HT1080 (cell line): ENCODE results near the gene STMN1. TPM values are rescaled to one million over a fixed set of nuclear protein-coding genes. Genes with fewer than 3 reads are reported as not detected.

Source experiments
- DNase-seq: peaks from one replicate; pipeline ENCODE4 v3.0.0-alpha.2; 2015; ENCODE audit warnings: low read depth
- total RNA-seq: library from RNA; depleted of rRNA; stranded (reverse); fragments of >200 nt; shearing (Covaris generic); gene quantifications from 2 replicates; pipeline ENCODE4 v1.2.3, GENCODE V29; 2014

The STMN1 gene
- total RNA-seq, 1 experiment from 2014 or later, result 408 TPM

DNA sequence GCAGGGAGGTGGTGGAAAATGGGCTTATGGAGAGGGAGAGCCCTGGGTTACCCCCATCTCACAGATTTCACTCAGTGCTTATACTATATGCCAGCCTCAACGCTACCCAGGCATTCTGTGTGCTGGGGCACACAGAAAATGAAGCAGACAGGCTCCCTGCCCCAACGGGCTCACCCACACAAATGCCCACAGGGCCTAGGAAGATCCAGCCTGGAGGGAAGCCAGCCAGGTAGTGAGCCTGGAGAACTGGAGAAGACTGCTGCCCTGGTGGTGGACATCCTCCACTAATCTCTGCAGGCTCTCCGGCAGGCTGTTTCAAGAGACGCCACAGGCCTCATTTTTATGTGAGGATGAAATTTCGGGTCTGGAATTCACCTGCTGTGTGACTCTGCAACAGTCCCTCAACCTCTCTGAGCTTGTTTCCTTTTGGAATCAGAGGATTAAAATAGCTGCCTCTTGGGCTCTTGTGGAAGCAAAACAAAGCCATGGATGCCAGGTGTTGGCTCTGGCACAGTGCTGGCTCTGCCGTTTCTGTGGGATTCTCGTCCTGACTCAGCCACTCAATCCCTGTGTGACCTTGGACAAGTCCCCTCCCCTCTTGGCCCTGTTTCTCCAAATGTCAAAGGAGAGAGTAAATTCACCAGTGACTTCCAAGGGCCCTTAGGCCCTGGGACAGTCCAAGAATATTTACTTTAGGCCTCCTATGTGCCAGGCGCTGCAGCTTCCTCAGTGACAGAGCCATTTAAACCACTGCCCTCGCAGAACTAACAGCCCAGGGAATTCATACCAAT lies 34.3 kb downstream of the STMN1 start:
- no peak for DNase-seq

DNA sequence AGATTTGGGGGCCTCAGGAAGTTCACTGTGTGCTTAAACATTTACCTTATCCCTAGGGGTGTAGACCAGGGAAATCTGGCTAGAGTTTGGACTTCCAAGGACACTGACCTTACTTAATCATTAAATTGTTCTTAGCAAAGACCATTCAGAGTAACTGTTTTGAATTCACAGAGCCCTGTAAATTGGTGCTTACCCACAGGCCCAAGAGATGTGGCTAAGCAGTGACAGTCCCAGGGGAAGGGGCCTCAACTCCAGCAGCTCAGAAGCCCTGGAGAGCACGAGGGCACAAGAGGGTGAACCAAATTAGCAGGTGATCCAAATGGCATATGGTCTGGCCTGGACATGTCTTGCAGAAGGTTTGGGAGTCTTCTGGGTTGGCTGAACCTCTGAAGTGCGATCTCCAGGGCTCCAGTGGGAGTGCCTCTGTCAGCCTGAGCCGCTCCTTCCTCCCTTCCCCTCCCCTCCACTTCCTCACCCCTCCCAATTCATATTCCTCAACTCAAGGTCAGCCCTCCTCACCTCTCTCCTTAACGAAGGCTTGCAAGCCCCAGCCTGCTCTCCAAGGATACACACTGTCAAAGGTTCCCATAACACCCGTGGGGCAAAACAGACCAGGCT lies 35.0 kb downstream of the STMN1 start:
- no peak for DNase-seq

DNA sequence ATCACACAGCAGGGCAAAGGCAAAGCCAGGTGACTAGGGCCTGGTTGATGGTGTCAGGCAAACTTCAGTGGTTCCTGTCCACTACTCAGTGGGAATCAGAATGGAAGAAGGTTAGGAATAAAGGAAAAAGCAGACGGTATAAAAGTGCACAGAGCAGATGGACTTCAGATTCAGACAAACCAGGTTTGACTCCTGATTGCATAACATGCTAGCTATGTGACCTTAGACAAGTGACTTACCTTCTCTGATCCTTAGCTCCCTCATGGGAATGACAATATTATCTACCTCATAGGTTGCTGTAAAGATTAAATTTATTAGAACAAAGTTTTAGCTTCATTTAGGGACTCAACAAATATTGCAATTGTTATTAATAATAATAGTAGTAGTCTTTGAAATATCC lies 35.6 kb downstream of the STMN1 start:
- DNase-seq, result no peak

DNA sequence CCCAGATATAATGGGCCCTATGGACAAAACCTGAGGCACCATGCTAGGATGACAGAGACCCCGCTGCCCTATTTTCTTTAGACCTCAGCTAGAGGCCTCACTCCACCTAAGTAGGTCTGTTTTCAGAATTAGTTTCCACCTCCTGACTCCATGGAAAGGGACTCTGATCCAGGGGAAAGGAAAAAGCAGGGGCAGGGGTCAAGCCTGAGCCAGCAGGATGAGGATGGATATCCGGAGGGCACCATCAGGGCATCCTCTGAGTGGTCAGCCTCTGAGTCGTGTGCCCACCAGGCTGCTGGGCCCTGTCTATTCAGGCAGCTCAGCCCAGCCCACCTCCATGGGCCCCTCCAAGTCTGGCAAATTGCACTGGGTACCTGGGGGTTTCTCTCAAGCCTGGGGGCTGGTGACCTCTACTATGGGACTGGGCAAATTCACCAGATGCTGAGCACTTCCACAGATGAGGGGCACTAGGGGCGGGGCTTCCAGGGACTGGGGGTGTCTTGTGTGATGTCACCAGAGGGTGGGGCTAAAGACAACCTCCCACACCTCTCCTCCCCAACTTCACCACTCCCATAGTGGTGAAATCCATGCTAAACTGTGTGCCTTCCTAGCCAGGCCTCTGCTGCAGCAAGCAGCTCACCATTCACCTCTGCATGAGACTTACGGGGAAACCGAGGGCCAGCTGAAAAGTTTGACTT lies 36.2 kb downstream of the STMN1 start:
- DNase-seq, result no peak

DNA sequence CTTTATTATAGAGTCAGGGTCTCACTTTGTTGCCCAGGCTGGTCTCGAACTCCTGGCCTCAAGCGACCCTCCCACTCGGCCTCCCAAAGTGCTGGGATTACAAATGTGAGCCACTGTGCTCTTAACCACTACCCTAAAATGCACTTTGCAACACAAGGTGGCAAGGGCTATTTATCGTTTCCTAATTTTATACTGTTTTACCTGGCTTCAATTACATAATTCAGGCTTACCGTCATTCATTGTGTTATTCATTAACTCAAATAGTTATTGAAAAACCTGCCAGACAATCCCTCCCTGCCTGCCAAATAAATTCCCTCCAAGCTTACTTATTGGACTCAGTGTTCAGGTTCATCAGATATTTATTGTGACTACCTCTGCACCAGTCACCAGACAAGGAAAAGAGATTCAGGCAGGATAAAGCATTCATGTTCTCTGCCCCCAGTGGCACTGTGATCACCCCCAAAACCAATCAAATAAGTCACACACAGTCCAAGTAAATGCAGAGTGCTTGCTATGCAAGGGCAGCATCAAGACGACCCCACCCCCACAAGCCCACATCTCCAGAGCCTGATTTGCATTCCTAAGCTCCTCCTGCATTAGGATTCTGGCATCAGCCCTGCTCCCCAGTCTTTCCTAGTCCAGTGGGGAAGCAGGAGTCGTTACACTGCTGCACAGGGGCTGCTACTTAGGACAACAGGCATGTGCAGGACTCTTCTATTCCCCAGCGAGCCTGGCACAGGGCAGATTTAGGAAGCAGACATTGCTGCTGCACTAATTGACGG lies 38.8 kb downstream of the STMN1 start:
- no peak for DNase-seq

DNA sequence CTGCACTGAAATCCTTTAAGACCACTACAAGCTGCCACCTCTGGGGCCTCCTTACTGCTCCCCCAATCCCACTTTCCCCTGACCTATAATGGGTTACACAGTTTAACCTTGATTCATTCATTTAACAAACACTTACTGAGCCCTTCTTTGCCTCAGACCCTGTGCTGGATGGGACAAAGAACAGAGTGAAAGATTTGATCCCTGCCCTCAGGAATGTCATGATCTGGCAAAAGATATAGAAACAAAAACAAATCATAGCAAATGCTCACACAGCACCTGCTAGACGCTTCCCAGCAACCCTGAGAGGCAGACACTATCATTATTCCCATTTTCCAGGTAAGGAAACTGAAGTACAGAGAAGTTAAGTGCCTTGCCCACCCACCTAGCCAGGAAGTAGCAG lies 39.9 kb downstream of the STMN1 start:
- no peak for DNase-seq

DNA sequence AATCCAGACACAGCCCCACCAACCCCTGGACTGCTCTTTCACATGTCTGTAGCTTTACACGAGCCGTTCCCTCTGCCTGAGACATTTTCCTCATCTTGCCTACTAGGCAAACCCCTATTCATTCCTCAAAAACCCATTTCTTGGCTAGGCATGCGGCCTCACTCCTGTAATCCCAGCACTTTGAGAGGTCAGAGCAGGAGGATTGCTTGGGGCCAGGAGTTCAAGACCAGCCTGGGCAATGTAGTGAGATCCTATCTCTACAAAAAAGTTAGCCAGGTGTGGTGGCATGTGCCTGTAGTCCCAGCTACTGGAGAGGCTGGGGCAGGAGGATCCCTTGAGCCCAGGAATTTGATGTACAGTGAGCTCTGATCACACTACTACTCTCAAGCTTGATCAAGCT lies 41.8 kb downstream of the STMN1 start:
- DNase-seq, result no peak

DNA sequence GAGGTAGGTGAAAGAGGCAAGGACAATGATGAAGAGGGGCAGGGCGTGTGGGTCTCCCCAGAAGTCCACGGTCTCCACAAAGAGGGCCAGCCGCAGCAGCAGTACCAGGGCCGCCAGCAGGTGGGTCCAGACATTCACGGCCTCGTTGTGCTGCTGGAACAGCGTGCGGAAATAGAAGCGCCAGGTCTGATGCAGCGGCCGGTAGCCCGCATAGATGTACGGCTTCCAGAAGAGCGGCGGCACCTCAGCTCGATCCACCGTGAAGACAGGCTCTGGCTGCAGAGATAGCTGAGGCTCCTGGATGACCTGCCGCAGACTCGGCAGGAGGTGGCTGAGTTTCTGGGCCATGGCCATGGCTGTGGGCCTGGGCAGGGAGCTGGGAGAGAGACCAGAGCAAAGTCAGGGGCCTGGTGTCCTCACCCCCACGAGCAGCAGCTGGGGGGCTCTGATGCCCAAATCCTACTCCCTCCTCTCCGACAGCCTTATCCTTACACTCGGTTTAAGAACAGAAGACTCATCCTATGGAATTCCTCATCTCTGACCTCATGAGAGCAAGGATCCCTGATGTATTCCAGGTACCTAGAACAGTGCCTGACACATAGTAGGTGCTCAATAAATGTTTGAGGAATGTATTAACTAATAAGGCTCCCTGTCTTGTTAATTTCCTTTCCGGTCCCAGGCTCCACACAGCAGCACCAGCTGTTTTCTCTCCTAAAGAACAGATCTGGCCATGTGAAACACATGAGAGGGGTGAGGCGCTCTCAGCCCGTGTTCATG lies 42.5 kb downstream of the STMN1 start:
- DNase-seq, result no peak

DNA sequence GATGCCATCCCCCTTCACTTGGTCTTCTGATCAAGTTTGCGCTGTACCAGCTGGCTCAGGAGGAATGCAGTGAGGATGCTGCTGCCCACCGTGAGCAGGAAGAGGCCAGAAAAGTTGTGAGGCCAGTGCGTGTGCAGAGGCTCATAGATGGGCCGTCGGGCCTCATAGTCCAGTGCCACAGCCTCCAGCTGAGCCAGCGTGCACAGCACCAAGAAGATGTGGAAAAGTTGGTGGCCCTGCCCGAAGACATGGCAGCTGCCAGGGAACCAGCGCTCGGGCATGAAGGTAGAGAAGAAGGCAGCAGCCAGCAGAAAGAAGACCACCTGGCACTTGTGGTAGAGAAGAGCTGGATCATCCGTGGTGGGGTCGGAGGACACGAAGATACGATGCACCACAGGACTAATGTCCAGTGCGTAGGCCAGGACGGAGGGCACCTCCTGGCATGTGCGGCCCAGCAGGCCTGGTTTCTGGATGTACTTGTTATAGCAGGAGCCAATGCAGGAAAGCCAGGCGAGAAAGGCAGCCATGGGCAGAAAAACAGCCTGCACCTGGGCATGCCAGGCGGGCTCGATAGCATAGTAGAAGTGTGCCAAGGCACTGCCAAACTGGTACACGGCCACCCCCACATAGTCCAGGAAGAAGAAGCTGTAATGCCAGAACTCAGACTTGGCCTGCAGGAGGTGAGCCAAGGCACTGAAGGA lies 43.3 kb downstream of the STMN1 start:
- no peak for DNase-seq

DNA sequence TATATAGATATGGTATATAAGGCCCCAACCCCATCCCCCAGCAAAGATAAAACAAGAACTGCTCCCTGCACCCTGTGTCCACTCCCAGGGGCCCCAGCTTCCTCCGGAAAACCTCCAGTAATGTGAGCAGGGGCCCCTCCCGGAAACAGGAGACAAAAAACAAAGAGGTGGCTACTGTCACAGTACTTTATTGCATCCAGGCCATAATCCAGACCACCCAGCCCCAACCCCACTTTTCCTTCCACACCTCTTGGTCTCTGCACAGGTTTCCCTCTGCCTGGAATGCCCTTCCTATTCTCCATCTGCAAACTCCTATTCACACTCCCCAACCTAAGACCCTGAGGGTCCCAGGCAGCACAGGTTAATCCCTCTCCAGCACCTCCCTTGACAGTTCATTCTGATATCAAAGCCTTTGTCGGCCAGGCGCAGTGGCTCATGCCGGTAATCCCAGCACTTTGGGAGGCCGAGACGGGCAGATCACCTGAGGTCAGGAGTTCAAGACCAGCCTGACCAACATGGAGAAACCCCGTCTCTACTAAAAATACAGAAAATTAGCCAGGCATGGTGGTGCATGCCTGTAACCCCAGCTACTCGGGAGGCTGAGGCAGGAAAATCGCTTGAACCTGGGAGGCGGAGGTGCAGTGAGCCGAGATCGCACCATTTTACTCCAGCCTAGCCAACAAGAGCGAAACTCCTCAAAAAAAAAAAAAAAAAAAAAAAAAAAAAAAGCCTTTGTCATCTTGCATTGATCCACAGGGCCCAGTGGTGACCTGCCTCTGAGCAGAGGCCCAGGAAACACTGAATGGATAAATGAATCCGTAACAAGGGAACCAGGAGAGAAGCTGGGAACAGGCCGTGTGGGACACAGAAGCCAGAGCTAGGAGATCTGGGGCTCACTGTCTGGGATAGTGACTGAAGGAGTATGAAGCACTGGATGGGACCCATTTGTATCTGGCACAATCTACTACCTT lies 44.6 kb downstream of the STMN1 start:
- no peak for DNase-seq

DNA sequence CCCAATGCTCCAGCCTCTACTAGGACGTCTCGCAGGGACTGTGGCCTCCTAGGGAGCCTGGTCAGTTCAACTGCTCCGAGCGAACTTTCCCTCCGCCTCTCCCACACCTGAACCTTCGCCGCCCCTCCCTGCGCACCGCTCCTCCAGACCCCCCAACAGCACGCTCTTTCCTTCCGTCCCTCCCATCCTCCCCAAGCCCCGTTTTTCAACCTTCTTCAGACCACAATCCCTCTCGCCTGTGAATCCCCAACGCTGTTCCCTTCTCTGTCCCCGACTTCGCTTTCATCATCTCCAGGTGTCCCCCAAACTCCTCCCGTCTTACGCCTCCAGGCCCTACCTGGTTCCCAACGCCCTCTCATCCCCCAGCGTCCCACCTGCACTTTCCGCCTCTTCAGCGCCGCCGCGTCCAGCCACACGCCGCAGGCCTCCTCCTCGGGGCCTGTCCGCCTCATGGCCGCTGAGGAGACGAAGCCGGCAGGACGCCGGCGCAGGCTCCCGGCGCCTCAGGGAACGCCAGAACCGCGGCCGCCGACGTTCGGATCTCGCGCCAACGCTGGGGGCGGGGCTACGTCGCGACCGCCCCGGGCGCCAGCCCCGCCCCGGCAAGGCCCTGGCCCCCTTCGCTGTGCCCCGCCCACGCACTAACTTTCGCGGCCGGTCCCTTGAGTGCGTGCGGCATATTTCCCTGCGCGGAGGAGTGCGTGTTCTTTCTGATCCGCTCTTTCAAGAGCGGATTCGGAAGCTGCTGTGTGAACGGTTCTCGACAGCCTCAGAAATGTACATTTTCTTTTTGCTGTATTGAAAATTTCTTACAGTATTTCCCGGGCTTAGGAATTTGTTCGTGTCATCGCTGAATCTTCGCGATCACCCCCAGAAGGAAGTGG lies 47.1 kb downstream of the STMN1 start, which contains the start of gene AUNIP:
Gene AUNIP, minus strand, starts transcription at position 552 of the 884 bp plus-strand sequence. Its CDS starts 100 bp downstream, at position 452.
- peak; percentile 86 for DNase-seq

DNA sequence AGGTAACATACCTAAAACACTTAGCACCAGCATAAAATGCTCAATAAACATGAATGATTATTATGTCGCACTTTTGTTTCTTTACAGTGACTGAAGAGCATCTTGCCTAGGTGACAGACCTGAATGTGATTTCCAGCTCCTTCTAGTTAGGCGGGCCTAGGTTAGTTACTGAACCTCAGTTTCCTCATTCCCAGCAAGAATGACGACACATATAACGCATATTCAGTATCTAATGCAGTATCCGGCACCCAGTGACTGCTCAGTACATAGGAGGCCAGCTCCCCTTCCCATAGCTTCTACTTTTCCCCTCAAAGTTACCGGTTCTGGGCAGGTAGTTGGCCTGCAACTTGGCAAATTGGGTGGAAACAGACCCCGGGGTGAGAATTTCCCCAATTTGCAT lies 47.7 kb downstream of the STMN1 start:
- no peak for DNase-seq

DNA sequence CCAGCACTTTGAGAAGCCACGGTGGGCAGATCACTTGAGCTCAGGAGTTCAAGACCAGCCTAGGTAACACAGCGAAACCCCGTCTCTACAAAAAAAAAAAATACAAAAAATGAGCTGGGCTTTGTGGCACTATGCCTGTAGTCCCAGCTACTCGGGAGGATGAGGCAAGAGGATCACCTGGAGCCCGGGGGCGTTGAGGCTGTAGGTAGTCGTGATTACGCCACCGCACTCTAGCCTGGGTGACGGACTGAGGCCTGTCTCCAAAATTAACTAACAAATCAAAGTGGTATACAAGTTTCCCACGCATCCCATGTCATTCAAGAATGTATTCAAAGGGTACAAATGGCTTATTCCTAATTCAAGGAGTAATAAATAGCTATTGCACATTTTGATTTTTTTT lies 49.4 kb downstream of the STMN1 start:
- no peak for DNase-seq

DNA sequence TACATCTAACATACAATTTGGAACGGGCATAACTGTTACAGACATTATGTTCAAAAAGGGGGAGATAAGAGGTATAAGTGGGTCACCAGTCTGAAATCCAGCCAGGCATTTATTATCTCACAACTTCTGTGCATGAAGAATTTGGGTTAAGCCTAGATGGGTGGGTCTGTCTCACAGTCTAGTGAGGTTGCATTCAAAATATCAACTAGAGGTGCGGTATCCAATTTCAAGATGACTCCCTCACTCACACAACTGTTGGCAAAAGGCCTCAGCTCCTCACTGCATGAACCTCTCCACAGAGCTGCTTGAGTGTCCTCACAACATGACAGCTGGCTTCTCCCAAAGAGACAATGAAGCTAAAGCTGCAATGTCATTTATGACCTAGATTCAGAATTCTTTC lies 51.7 kb downstream of the STMN1 start:
- no peak for DNase-seq
